ENCODE results near the gene COL11A1.
"Not testable (repeated sequence)": the region's sequence is repeated elsewhere in the genome, so short reads cannot be mapped to it uniquely, and the experiment has no call there.

Gene COL11A1
- 0 to 0.09 (median 0) reads per million in 3 donors for total RNA-seq

GRCh38 chr1:103108376-103109150 lies at the start of gene COL11A1:
TSS of gene COL11A1 (minus strand) at chr1:103108522. CDS start at chr1:103108178, 344 bp downstream.
- Histone ChIP-seq H3K36me3 (ENCODE audit: control insufficient read depth, insufficient read depth, low read length) (no peaks in the 10 kb centered on the region), H3K4me1 (ENCODE audit: control insufficient read depth, insufficient read depth, low read length, poor library complexity, severe bottlenecking) (no peaks in the 10 kb centered on the region), H3K4me3 (ENCODE audit: insufficient read depth, low read depth, low read length, poor library complexity, severe bottlenecking) (no peak within 1 kb of the TSS), H3K27ac (ENCODE audit: insufficient read depth, low read length, poor library complexity, severe bottlenecking) (no peak within 1 kb of the TSS), H3K27me3 (replicated peaks; ENCODE audit: control insufficient read depth, insufficient read depth, low read length, poor library complexity, severe bottlenecking) (peaks cover 7% of the 10 kb centered on the region), H3K9me3 (ENCODE audit: control insufficient read depth, low read length) (no peaks in the 10 kb centered on the region)
- no peak for DNase-seq

DNA sequence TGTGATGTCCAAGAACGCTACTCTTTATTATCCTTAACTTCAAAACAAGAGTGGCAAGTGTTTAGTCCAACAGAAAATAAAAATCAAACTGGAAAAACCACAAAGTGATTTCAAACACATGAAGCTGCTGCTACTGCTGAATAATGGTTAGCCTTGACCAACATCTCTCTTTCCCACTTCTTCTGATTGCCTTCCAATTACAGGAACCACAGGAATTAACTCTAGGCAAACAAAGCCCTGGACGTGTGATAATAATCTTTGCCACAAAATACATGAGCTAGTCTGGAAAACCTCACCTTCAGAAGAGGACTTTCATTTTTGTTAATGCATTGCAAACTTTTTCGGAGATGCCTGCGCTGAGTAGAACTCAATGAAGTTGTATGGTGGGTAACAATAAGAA lies 48.6 kb upstream of the COL11A1 start:
- Histone ChIP-seq H3K4me3 (ENCODE audit: insufficient read depth, low read depth, low read length, poor library complexity, severe bottlenecking) (no peak overlapping the region), H3K36me3 (ENCODE audit: control insufficient read depth, insufficient read depth, low read length) (no peaks in the 10 kb centered on the region), H3K27ac (ENCODE audit: insufficient read depth, low read length, poor library complexity, severe bottlenecking) (no peak overlapping the region), H3K4me1 (ENCODE audit: control insufficient read depth, insufficient read depth, low read length, poor library complexity, severe bottlenecking) (no peaks in the 10 kb centered on the region), H3K9me3 (ENCODE audit: control insufficient read depth, low read length) (no peaks in the 10 kb centered on the region), H3K27me3 (replicated peaks; ENCODE audit: control insufficient read depth, insufficient read depth, low read length, poor library complexity, severe bottlenecking) (no peaks in the 10 kb centered on the region)
- no peak for DNase-seq

- Histone ChIP-seq H3K4me1 (ENCODE audit: control insufficient read depth, insufficient read depth, low read length, poor library complexity, severe bottlenecking) (no peaks in the 10 kb centered on the region), H3K9me3 (ENCODE audit: control insufficient read depth, low read length) (no peaks in the 10 kb centered on the region), H3K4me3 (ENCODE audit: insufficient read depth, low read depth, low read length, poor library complexity, severe bottlenecking) (no peak overlapping the region), H3K27me3 (replicated peaks; ENCODE audit: control insufficient read depth, insufficient read depth, low read length, poor library complexity, severe bottlenecking) (no peaks in the 10 kb centered on the region), H3K27ac (ENCODE audit: insufficient read depth, low read length, poor library complexity, severe bottlenecking) (no peak overlapping the region), H3K36me3 (ENCODE audit: control insufficient read depth, insufficient read depth, low read length) (no peaks in the 10 kb centered on the region)
- no peak for DNase-seq
These were observed 37.8 kb upstream of the COL11A1 start for GRCh38 chr1:103146166-103146565.

- Histone ChIP-seq H3K9me3 (ENCODE audit: control insufficient read depth, low read length) (no peaks in the 10 kb centered on the region), H3K27me3 (replicated peaks; ENCODE audit: control insufficient read depth, insufficient read depth, low read length, poor library complexity, severe bottlenecking) (no peaks in the 10 kb centered on the region), H3K27ac (ENCODE audit: insufficient read depth, low read length, poor library complexity, severe bottlenecking) (no peak overlapping the region), H3K36me3 (ENCODE audit: control insufficient read depth, insufficient read depth, low read length) (no peaks in the 10 kb centered on the region), H3K4me1 (ENCODE audit: control insufficient read depth, insufficient read depth, low read length, poor library complexity, severe bottlenecking) (no peaks in the 10 kb centered on the region), H3K4me3 (ENCODE audit: insufficient read depth, low read depth, low read length, poor library complexity, severe bottlenecking) (no peak overlapping the region)
- no peak for DNase-seq
These were observed 37.1 kb upstream of the COL11A1 start for GRCh38 chr1:103145449-103145848.

DNA sequence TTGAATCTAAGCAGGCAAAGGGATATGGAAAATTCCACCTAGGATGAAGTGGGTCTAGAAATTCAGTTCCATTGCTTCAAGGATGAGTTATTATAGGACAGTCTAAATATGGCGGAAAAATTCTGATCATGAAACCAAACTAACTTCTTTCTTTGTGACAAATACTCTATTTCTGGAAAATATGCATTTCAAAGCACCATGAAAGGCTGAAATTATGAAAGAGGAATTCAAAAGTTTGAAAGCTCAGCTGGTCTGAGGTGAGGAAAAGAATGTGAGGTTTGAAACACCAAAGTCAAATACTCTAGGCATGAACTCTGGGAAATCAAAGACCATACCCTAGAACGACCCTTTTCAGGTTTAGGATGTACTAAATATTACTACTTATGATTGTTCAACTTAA lies 36.4 kb upstream of the COL11A1 start:
- H3K27me3 ChIP-seq (replicated peaks; ENCODE audit: control insufficient read depth, insufficient read depth, low read length, poor library complexity, severe bottlenecking), result no peaks in the 10 kb centered on the region
- H3K9me3 ChIP-seq (ENCODE audit: control insufficient read depth, low read length), result no peaks in the 10 kb centered on the region
- no peaks in the 10 kb centered on the region for H3K4me1 ChIP-seq (ENCODE audit: control insufficient read depth, insufficient read depth, low read length, poor library complexity, severe bottlenecking)
- no peak for DNase-seq
- no peaks in the 10 kb centered on the region for H3K36me3 ChIP-seq (ENCODE audit: control insufficient read depth, insufficient read depth, low read length)
- H3K27ac ChIP-seq (ENCODE audit: insufficient read depth, low read length, poor library complexity, severe bottlenecking), result no peak overlapping the region
- H3K4me3 ChIP-seq (ENCODE audit: insufficient read depth, low read depth, low read length, poor library complexity, severe bottlenecking), result no peak overlapping the region

GRCh38 chr1:103142461-103142860 lies 34.1 kb upstream of the COL11A1 start:
- Histone ChIP-seq H3K4me3 (ENCODE audit: insufficient read depth, low read depth, low read length, poor library complexity, severe bottlenecking) (no peak overlapping the region), H3K9me3 (ENCODE audit: control insufficient read depth, low read length) (no peaks in the 10 kb centered on the region), H3K4me1 (ENCODE audit: control insufficient read depth, insufficient read depth, low read length, poor library complexity, severe bottlenecking) (no peaks in the 10 kb centered on the region), H3K36me3 (ENCODE audit: control insufficient read depth, insufficient read depth, low read length) (no peaks in the 10 kb centered on the region), H3K27ac (ENCODE audit: insufficient read depth, low read length, poor library complexity, severe bottlenecking) (no peak overlapping the region), H3K27me3 (replicated peaks; ENCODE audit: control insufficient read depth, insufficient read depth, low read length, poor library complexity, severe bottlenecking) (no peaks in the 10 kb centered on the region)
- DNase-seq, result no peak

GRCh38 chr1:103129796-103130195 lies 21.5 kb upstream of the COL11A1 start:
- Histone ChIP-seq H3K4me3 (ENCODE audit: insufficient read depth, low read depth, low read length, poor library complexity, severe bottlenecking) (no peak overlapping the region), H3K27ac (ENCODE audit: insufficient read depth, low read length, poor library complexity, severe bottlenecking) (no peak overlapping the region), H3K4me1 (ENCODE audit: control insufficient read depth, insufficient read depth, low read length, poor library complexity, severe bottlenecking) (no peaks in the 10 kb centered on the region), H3K9me3 (ENCODE audit: control insufficient read depth, low read length) (no peaks in the 10 kb centered on the region), H3K27me3 (replicated peaks; ENCODE audit: control insufficient read depth, insufficient read depth, low read length, poor library complexity, severe bottlenecking) (no peaks in the 10 kb centered on the region), H3K36me3 (ENCODE audit: control insufficient read depth, insufficient read depth, low read length) (no peaks in the 10 kb centered on the region)
- DNase-seq, result no peak

DNA sequence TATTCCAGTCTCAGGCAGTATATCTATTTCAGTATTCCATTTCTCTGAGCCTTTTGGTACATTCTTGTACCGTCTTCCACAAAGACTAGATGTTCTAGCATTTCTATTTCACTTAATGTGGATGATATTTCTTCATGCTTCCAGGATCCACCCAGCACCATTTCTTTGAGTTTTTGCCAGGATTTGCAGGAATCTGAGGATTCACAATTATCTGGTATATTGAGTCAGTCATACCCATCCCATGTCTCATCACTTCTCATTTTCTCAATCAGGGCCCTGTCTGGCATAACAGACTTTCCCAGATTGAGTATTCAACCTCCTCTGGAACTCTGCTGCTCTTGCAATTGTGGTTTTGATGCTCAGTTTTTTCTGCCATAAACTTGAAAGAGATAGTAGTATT lies 20.9 kb upstream of the COL11A1 start:
- DNase-seq, result no peak
- H3K4me1 ChIP-seq (ENCODE audit: control insufficient read depth, insufficient read depth, low read length, poor library complexity, severe bottlenecking), result no peaks in the 10 kb centered on the region
- no peaks in the 10 kb centered on the region for H3K9me3 ChIP-seq (ENCODE audit: control insufficient read depth, low read length)
- no peaks in the 10 kb centered on the region for H3K27me3 ChIP-seq (replicated peaks; ENCODE audit: control insufficient read depth, insufficient read depth, low read length, poor library complexity, severe bottlenecking)
- no peak overlapping the region for H3K4me3 ChIP-seq (ENCODE audit: insufficient read depth, low read depth, low read length, poor library complexity, severe bottlenecking)
- no peaks in the 10 kb centered on the region for H3K36me3 ChIP-seq (ENCODE audit: control insufficient read depth, insufficient read depth, low read length)
- H3K27ac ChIP-seq (ENCODE audit: insufficient read depth, low read length, poor library complexity, severe bottlenecking), result no peak overlapping the region

DNA sequence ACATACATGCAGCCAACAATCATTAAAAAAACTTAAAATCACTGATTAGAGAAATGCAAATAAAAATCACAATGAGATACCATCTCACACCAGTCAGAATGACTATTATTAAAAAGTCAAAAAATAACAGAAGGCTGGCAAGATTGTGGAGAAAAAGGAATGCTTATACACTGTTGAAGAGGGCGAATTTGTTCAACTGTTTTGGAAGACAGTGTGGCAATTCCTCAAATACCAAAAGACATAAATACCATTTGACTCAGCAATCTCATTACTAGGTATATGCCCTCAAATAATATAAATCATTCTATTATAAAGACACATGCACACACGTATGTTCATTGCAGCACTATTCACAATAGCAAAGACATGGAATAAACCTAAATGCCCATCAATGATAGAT lies 19.9 kb upstream of the COL11A1 start:
- DNase-seq; H3K4me1 ChIP-seq (ENCODE audit: control insufficient read depth, insufficient read depth, low read length, poor library complexity, severe bottlenecking); H3K36me3 ChIP-seq (ENCODE audit: control insufficient read depth, insufficient read depth, low read length); H3K27me3 ChIP-seq (replicated peaks; ENCODE audit: control insufficient read depth, insufficient read depth, low read length, poor library complexity, severe bottlenecking); H3K4me3 ChIP-seq (ENCODE audit: insufficient read depth, low read depth, low read length, poor library complexity, severe bottlenecking); H3K9me3 ChIP-seq (ENCODE audit: control insufficient read depth, low read length); H3K27ac ChIP-seq (ENCODE audit: insufficient read depth, low read length, poor library complexity, severe bottlenecking): not testable (repeated sequence)

DNA sequence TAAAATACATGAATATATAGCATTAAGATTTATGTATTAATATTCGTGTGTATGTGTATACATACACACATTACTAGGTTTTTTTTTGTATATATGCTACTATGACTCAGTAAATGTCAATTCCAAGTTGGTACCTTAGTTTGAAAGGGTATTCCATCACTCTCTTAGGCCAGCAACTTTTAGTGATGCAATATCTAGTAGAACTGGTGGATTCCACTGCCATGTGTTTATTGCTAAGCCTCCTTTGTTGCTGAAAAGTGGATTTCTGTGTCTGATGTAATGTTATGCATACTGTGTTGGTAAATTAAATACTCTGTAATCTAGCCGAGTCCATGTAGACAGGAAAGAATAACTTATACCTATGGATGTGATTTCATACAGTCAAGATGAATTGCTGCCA lies 16.9 kb upstream of the COL11A1 start:
- Histone ChIP-seq H3K4me3 (ENCODE audit: insufficient read depth, low read depth, low read length, poor library complexity, severe bottlenecking) (no peak overlapping the region), H3K36me3 (ENCODE audit: control insufficient read depth, insufficient read depth, low read length) (no peaks in the 10 kb centered on the region), H3K4me1 (ENCODE audit: control insufficient read depth, insufficient read depth, low read length, poor library complexity, severe bottlenecking) (no peaks in the 10 kb centered on the region), H3K27ac (ENCODE audit: insufficient read depth, low read length, poor library complexity, severe bottlenecking) (no peak overlapping the region), H3K9me3 (ENCODE audit: control insufficient read depth, low read length) (no peaks in the 10 kb centered on the region), H3K27me3 (replicated peaks; ENCODE audit: control insufficient read depth, insufficient read depth, low read length, poor library complexity, severe bottlenecking) (no peaks in the 10 kb centered on the region)
- no peak for DNase-seq
